T-helper 2 cell treated with Interferon-gamma antibody and Interleukin-4, amounts not matched to agents 100 ng/mL and 5 ng/mL, for 36 hours (primary cell): ENCODE results near the gene GALNTL6. TPM values are rescaled to one million over a fixed set of nuclear protein-coding genes. Genes with fewer than 3 reads are reported as not detected.
"Not testable (repeated sequence)": the region's sequence is repeated elsewhere in the genome, so short reads cannot be mapped to it uniquely, and the experiment has no call there.

Experiments used
- intact Hi-C: fragments of 100-400 bp; cut with micrococcal nuclease; formaldehyde crosslinking; loops from one replicate; pipeline ENCODE4 v1.15.1; 2023
- total RNA-seq: library from RNA; stranded (reverse); gene quantifications from 2 replicates; pipeline ENCODE4 v1.2.3, GENCODE V29; 2022

GALNTL6 gene
- total RNA-seq, 1 donor from 2014 or later: not detected

- intact Hi-C loops: no loop called here
These were observed 1114.1 kb downstream of the GALNTL6 start for GRCh38 chr4:172927096-172927814.

GRCh38 chr4:172928347-172928746 lies 1115.1 kb downstream of the GALNTL6 start:
- intact Hi-C loops: no loop called here

GRCh38 chr4:172938072-172938829 lies 1125.0 kb downstream of the GALNTL6 start:
- intact Hi-C loops: no loop called here

- intact Hi-C loops: no loop called here
These were observed 1125.7 kb downstream of the GALNTL6 start for GRCh38 chr4:172938870-172939269.

- intact Hi-C loops: no loop called here
These were observed 1129.6 kb downstream of the GALNTL6 start for GRCh38 chr4:172942840-172943239.

GRCh38 chr4:172945611-172946010 lies 1132.4 kb downstream of the GALNTL6 start:
- intact Hi-C loops: no loop called here

- intact Hi-C loops: no loop called here
These were observed 1133.3 kb downstream of the GALNTL6 start for GRCh38 chr4:172946503-172946902.

GRCh38 chr4:172947594-172947993 lies 1134.4 kb downstream of the GALNTL6 start:
- intact Hi-C loops: no loop called here

- intact Hi-C loops: no loop called here
These were observed 1137.8 kb downstream of the GALNTL6 start for GRCh38 chr4:172950990-172951389.

GRCh38 chr4:172951679-172952451 lies 1138.7 kb downstream of the GALNTL6 start:
- intact Hi-C loops: no loop called here

- intact Hi-C loops: no loop called here
These were observed 1140.8 kb downstream of the GALNTL6 start for GRCh38 chr4:172953896-172954568.

- intact Hi-C loops: not testable (repeated sequence)
These were observed 1143.1 kb downstream of the GALNTL6 start for GRCh38 chr4:172956340-172956739.

- intact Hi-C loops: no loop called here
These were observed 1144.0 kb downstream of the GALNTL6 start for GRCh38 chr4:172957216-172957615.

- intact Hi-C loops: no loop called here
These were observed 1149.6 kb downstream of the GALNTL6 start for GRCh38 chr4:172962564-172963353.

- intact Hi-C loops: no loop called here
These were observed 1150.5 kb downstream of the GALNTL6 start for GRCh38 chr4:172963498-172964294.

GRCh38 chr4:172970189-172970588 lies 1157.0 kb downstream of the GALNTL6 start:
- intact Hi-C loops: not testable (repeated sequence)

GRCh38 chr4:172974586-172974985 lies 1161.4 kb downstream of the GALNTL6 start:
- intact Hi-C loops: no loop called here

GRCh38 chr4:172975651-172976229 lies 1162.5 kb downstream of the GALNTL6 start:
- intact Hi-C loops: no loop called here

GRCh38 chr4:172977491-172978041 lies 1164.4 kb downstream of the GALNTL6 start:
- intact Hi-C loops: not testable (repeated sequence)
